Mammary epithelial cell (primary cell): ENCODE results near the gene ATP2C1.

Source experiments
- EZH2 ChIP-seq: IDR thresholded peaks from 2 replicates; pipeline ENCODE4 v1.6.1; 2012; ENCODE audit warnings: low read length, inconsistent platforms, borderline replicate concordance
- TF ChIP-seq, protein P1 (sequence below), 2 donors: IDR thresholded peaks in 1 of 2; conservative IDR thresholded peaks in 1 of 2; 2 replicates each; pipeline ENCODE4 v1.5.1; 2011 to 2012; ENCODE audit warnings: inconsistent platforms in 2 of 2, low read length in 2 of 2, mild to moderate bottlenecking in 2 of 2, control low read depth in 1 of 2, low read depth in 1 of 2; ENCODE audit not compliant: insufficient read depth in 1 of 2; ENCODE audit errors: extremely low read depth in 1 of 2

DNA sequence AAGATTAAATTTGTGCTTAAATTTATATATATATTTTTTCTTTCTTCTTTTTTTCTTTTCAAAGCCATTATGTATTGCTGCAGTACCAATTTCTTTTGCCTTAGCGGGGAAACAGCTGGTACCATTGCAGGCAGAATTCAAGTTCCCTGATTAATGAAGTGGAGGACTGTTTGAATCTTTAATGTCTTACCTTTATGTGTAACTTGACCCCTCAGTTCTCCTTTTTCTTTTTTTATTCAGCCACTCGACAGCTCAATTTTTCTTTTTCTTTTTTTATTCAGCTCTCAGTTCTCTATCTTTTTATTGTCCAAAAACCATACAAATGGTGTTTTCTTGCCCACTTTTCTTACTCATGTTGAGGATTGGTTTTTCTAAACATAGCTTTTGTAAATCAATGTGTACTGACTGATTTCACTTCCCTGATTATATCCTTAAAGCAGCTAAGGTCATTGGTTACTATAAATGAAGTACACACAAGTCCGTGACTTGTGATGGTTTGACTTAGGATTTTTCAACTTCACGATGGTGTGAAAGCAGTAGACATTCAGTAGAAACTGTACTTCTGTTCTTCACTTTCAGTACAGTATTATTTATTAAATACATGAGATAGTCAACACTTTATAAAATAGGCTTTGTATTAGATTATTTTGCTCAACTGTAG is 22.8 kb downstream of the ATP2C1 start:
- TF ChIP-seq, protein P1, sequence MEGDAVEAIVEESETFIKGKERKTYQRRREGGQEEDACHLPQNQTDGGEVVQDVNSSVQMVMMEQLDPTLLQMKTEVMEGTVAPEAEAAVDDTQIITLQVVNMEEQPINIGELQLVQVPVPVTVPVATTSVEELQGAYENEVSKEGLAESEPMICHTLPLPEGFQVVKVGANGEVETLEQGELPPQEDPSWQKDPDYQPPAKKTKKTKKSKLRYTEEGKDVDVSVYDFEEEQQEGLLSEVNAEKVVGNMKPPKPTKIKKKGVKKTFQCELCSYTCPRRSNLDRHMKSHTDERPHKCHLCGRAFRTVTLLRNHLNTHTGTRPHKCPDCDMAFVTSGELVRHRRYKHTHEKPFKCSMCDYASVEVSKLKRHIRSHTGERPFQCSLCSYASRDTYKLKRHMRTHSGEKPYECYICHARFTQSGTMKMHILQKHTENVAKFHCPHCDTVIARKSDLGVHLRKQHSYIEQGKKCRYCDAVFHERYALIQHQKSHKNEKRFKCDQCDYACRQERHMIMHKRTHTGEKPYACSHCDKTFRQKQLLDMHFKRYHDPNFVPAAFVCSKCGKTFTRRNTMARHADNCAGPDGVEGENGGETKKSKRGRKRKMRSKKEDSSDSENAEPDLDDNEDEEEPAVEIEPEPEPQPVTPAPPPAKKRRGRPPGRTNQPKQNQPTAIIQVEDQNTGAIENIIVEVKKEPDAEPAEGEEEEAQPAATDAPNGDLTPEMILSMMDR (conservative IDR thresholded peaks at IDR 0.05 in 1 of 2, IDR thresholded peaks at IDR 0.05 in 1 of 2; ENCODE audit: extremely low read depth in 1 of 2, insufficient read depth in 1 of 2, low read depth in 1 of 2, low read length in 2 of 2) = no peak
- no peak for TF ChIP-seq EZH2
